HG02973 (cell line): ENCODE measurements around the gene DAP.

Experiments used
- ATAC-seq: cut with Tn5 transposase; IDR thresholded peaks from one replicate; pipeline ENCODE4 v1.9.1; 2021; ENCODE audit warnings: moderate library complexity; ENCODE audit not compliant: unreplicated experiment

The DAP gene

GRCh38 chr5:10761933-10762775, 1.1 kb upstream of the DAP start:
- no peak for ATAC-seq

- no peak for ATAC-seq
These were observed 181 bp downstream of the DAP start for GRCh38 chr5:10760921-10761184.

- peak; percentile 27 for ATAC-seq
These were observed 726 bp downstream of the DAP start for GRCh38 chr5:10760096-10760920.

GRCh38 chr5:10759111-10759510, 1.9 kb downstream of the DAP start:
- ATAC-seq, result no peak

- no peak for ATAC-seq
These were observed 3.0 kb downstream of the DAP start for GRCh38 chr5:10757922-10758555.

GRCh38 chr5:10757043-10757442, 4.0 kb downstream of the DAP start:
- no peak for ATAC-seq

GRCh38 chr5:10756549-10756948, 4.5 kb downstream of the DAP start:
- ATAC-seq, result peak; percentile 37

GRCh38 chr5:10753178-10753577, 7.9 kb downstream of the DAP start:
- ATAC-seq, result no peak

- no peak for ATAC-seq
These were observed 8.6 kb downstream of the DAP start for GRCh38 chr5:10752451-10752850.

- ATAC-seq, result no peak
These were observed 10.1 kb downstream of the DAP start for GRCh38 chr5:10750909-10751308.

- peak; percentile 49 for ATAC-seq
These were observed 13.1 kb downstream of the DAP start for GRCh38 chr5:10747678-10748622.

- no peak for ATAC-seq
These were observed 14.3 kb downstream of the DAP start for GRCh38 chr5:10746711-10747110.

- ATAC-seq, result no peak
These were observed 15.9 kb downstream of the DAP start for GRCh38 chr5:10745133-10745532.

GRCh38 chr5:10744681-10745080, 16.4 kb downstream of the DAP start:
- no peak for ATAC-seq

- ATAC-seq, result no peak
These were observed 17.1 kb downstream of the DAP start for GRCh38 chr5:10743951-10744350.

- no peak for ATAC-seq
These were observed 17.5 kb downstream of the DAP start for GRCh38 chr5:10743526-10743925.

GRCh38 chr5:10741661-10742060, 19.4 kb downstream of the DAP start:
- ATAC-seq, result no peak

GRCh38 chr5:10740384-10740783, 20.6 kb downstream of the DAP start:
- ATAC-seq, result no peak

- no peak for ATAC-seq
These were observed 23.2 kb downstream of the DAP start for GRCh38 chr5:10737880-10738279.

- no peak for ATAC-seq
These were observed 24.2 kb downstream of the DAP start for GRCh38 chr5:10736808-10737207.

- no peak for ATAC-seq
These were observed 24.7 kb downstream of the DAP start for GRCh38 chr5:10736354-10736753.
